GM19438 (cell line): ENCODE results near the gene TMEM178B.

ENCODE experiments used
- ATAC-seq: cut with Tn5 transposase; IDR thresholded peaks from one replicate; pipeline ENCODE4 v1.9.1; 2021; ENCODE audit warnings: low read depth; ENCODE audit not compliant: unreplicated experiment

The TMEM178B gene

DNA sequence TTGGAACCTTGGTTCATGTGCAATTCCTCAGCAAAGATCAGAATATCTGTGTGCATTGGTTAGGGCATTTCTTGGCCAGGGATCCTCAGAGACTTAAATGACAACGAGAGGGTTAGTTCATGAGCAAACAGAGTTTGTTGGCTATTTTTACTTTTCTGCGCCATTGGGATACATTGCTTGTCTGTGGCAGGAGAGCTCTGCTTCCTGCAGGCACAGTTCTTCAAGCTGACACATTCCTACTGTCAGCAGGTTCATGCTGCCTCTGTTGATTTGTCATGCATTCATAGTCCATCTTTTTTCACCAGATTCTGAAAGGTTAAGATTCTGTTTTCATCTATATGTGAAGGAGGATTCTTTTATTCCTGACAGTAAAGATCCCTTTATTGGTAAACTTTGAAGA, 139.4 kb downstream of the TMEM178B start:
- no peak for ATAC-seq

DNA sequence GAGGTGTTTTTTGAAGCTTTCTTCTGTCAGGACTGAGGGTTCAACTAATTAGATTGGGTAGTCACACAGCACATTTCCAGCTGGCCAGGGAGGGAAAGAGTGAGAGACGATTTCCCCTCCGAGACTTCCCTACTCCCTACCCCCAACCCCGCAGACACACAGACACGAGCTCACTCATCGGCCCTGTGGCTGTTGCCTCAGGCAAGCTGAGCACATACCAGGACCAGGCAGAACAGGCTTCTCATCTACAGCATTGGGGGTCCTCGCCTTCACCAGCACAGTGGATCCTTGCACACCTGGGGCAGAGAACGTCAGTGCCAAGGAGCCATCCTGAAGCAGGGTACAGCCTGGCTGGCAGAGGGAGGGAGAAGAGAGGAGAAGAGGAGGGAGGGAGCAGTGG, 144.1 kb downstream of the TMEM178B start:
- no peak for ATAC-seq

GRCh38 chr7:141218941-141219340, 145.1 kb downstream of the TMEM178B start:
- ATAC-seq, result no peak

DNA sequence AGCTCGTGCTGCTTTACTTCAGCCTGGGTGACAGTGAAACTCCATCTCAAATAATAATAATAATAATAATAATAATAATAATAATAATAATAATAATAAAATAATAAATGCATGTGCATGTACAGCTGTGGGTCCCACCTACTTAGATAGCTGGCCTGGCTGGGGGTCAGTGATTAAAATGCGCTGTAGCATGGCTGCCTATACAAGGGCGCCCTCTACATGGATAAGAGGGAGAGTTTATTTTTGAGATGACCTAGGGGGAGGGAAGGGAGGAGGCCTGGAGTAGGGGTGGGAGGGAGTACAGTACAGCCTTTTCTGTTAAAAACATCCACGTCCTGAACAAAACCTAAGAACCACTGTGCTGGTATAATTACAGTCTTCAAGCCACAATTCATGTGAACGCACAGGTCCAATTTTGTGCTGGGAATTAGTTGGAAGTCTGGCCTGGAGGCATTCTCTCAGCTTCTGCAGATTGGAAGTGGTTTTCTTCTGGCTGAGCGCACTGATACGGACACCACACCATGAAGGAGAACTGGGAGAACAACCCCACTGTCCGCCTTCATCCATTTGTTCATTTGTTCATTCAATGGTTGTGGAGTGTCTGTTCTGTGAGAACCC, 146.5 kb downstream of the TMEM178B start:
- no peak for ATAC-seq

GRCh38 chr7:141221007-141221612, 147.2 kb downstream of the TMEM178B start:
- no peak for ATAC-seq

- no peak for ATAC-seq
Measured at GRCh38 chr7:141225916-141226618, 152.2 kb downstream of the TMEM178B start.

DNA sequence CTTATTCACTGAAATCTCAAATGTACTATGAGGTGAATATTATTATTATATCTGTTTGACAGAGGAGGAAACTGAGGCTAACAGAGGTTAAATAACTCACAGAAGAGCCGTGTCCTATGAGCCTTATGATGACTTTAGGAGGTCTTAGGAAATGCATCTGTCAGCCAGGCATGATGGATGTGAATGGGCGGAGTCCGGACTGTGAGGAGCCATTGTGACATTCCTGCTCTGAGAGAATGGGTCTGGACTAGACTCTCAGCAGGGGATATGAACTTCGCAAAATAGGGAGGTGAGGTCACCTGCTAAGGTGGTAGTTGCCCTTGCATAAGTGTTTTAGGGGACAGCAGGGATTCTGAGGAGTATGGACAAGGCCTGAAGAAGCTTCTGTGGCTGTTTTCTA, 153.6 kb downstream of the TMEM178B start:
- no peak for ATAC-seq

DNA sequence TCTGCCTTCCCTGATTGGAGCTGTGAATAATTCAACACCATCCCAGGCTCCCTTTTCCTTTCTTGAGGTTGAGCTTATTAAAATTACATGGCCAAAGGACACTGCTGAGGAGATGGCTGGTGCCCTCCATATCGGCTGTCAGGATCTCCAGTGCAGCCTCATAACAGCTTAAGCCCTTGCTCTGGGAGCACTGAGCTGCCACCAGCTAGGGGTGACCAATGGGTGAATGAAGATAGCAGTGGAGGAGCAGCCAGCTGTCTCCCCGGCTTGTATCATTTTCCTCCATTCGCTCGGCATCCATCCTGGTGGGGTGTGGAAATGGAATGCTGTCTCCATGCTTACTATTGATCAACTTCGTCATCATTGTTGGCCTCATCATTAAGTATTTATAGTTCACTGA, 154.6 kb downstream of the TMEM178B start:
- no peak for ATAC-seq

DNA sequence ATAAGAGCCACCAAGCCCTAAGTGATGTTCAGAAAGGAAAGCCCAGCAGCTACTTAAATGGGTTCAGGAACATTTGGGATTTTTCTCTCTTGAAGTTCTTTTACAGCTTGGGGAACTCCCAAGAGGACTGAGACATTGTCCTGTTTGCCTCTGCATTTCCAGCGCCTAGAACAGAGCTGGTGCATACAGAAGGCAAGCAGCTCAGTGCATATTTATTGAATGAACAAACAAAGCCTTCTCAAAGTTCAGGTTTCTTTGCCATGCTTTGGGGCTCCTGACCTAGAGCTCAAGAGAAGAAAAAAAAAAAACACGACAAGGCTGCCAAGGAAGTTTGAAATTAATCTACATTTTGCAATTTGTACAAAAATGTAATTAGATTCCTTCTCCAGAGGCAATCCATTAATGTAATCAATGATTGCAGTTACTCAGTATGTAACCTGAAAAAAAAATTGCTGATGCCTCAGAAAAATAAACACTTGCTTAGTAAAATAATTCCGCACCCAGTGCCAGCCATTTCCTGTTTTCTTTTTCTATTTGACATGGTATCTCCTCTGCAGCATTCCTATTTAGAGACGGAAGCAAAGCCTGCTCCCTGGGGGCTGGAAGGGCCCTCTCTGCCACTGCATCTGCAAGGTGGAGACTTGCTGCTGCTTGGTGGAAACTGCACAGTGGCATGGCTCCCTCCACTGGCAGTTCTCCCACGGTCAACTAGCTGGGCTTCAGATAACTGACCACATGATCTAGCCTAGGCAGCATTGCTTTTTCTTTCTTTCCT, 157.3 kb downstream of the TMEM178B start:
- ATAC-seq, result no peak

DNA sequence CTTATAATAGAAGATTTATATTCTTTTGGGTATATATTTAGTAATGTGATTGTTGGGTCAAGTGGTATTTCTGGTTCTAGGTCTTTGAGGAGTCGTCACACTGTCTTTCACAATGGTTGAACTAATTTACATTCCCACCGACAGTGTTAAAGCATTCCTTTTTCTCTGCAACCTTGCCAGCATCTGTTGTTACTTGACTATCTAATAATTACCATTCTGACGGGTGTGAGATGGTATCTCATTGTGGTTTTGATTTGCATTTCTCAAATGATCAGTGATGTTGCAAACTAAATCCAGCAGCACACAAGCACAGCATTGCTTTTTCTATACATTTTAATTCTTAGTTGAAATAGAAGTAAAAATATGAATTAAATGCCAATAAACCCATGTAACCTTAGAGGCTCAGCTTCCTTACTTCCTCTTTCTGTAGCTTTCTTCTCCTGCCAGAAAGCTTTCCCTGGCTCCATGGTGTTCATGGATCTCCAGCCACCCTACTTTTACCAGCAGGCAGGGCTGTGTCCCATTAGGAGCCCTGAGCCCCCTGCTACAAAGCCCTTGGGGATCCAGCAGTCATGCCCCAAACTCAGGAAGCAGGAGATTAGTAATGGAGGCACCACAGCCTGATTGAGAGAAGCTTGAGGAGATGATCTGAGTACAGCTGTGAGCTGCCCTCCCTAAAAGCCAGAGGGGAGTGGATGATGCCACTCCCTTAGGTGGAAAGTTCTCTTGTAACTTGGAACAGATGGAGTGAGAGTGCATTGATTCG, 158.6 kb downstream of the TMEM178B start:
- no peak for ATAC-seq

DNA sequence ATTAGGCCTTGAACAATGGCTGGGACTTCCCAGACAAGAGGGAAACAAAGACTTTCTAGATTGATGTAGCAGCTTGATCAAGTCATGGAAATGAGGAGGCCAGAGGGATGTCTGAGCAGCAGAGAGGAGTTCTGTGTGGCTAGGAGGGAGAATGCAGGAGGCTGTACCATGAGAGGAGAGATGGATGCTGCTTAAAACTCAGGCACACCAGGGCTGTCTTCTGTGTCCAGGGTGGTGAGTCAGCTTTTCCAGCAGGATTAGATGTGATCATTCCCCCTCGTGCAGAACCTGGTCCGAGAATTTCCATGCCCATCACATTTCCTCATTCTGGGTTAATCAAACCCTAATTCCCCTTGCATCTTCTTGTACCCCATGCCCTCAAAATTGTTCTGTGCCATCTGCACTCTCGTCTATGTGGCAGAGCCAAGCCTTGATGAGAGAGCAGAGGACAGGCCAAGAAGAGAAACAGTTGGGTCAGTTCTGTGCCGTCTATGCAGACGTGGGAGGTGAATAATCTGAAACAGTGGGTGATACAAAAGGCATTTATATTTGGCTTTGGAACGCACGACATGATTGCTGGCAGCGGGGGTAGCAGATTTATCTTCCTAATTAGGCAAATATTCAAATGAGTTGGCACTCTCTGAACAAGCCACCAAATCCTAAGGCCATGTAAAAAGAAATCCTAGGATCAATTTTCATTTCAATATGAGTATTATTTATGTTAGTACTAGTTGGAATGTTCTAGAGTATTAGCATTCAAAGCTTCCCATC, 160.7 kb downstream of the TMEM178B start:
- no peak for ATAC-seq

- no peak for ATAC-seq
Measured at GRCh38 chr7:141235656-141236055, 161.8 kb downstream of the TMEM178B start.

DNA sequence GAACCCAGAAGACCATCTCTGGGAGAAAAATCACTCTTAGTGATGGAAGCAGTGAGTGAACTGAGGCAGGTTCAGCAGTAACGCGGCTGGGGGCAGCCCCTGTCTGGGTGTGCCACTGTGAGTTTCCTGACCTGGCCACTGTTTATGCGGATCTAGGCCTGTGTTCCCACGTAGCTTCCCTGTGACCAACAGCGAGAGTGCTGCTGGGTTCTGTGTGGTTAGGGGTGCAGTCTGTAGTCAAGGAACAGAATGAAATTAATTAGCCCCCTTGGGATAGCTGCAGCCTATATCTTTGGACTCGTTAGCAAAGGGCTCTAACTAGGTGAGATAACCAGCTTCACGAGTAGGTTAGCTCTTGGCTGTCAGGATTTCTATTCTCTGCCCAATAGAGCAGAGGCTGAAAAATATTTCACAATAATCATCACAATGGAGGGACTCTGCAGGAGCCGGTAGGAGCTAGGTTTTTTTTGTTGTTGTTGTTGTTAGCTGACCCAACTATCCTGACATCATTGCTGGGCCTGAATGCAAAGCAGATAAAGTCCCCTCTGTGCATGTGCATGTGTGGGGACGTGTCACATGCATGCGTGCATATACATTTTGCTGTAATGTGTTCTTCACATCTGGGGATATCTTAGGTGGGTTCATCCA, 164.9 kb downstream of the TMEM178B start:
- no peak for ATAC-seq

DNA sequence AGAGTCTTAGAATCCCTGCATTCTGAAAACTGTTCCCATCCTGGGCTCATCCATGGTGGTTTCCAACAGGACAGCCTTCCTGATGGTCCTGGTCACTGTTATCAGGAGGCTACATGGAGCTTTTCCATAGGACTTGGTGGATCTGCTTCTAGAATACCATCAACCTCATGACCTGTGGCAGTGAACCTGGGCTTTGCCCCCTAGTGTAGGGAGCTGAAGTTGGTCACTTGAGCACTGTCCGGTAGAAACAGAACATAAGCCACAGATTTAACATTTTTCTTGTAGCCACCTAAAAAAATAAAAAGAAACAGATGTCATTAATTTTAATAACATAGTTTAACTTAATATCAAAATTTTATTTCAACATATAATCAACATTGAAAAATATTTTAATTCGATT, 165.8 kb downstream of the TMEM178B start:
- no peak for ATAC-seq

DNA sequence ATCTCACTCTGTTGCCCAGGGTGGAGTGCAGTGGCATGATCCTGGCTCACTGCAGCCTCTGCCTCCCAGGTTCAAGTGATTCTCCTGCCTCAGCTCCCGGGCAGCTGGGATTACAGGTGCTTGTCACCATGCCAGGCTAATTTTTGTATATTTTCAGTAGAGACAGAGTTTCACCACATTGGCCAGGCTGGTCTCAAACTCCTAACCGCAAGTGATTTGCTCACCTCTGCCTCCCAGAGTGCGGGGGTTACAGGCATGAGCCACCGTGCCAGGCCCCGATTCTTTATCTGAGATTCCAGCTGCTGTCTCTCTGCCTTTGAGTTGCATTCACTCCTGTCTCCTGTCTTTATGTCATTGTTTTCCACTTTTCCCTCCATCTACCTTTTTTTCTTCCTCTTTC, 168.7 kb downstream of the TMEM178B start:
- ATAC-seq, result no peak

DNA sequence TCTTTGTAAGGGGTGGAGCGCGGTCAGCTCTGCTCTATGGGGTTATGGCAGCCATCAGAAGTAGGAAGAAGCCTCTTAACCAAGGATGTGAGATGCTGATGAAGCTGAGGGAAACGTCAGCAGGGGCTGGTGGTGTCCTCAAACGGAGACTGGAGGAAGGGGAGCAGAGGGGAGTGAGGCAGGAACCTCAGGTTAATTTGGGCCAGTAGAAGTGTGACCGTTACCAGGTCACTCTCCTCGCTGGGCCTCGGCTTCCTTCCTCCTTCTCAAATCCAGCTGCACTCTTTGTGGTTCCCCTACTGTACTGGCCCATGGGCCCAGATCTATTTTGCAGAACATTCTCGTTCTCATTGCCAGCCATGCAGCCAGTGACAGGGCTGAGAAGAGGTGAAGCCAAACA, 169.5 kb downstream of the TMEM178B start:
- ATAC-seq, result no peak

- no peak for ATAC-seq
Measured at GRCh38 chr7:141244435-141244834, 170.6 kb downstream of the TMEM178B start.

DNA sequence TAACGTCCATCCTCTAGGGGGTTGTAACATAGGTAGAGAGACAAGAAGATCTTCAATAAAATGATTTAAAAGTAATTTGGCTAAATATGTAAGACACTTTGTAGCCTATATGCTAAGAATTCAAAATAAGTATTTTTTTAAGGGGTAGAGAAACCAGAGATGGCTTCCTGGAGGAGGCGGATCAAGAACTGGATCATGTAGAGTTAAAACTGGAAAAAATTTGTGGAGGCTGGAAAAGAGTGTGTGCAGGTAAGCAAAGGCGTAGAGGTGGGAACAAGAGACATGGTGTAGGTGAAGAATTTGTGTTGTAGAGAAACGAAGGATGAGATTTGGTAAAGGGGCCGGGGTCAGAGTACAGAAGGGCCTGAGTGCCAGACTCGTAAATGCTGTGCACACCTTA, 172.6 kb downstream of the TMEM178B start:
- no peak for ATAC-seq

GRCh38 chr7:141251180-141251579, 177.3 kb downstream of the TMEM178B start:
- no peak for ATAC-seq
